KOPT-K1 (cell line): ENCODE results near the gene HOXC9.

Experiments
- H3K27ac ChIP-seq: fragments of 200-600 bp; sonication (generic); 2 replicates; pipeline ENCODE4 v1.5.1; 2016; ENCODE audit warnings: antibody characterized with exemption, mild to moderate bottlenecking, low read depth, low read length; ENCODE audit not compliant: poor library complexity, severe bottlenecking
- H3K36me3 ChIP-seq: fragments of 200-600 bp; sonication (generic); 2 replicates; pipeline ENCODE4 v1.5.1; 2017; ENCODE audit warnings: antibody characterized with exemption, mild to moderate bottlenecking, low read length, moderate library complexity; ENCODE audit not compliant: insufficient read depth
- H3K9me3 ChIP-seq: fragments of 200-600 bp; sonication (generic); 2 replicates; pipeline ENCODE4 v1.5.1; 2017; ENCODE audit warnings: antibody characterized with exemption, low read length, mild to moderate bottlenecking; ENCODE audit not compliant: insufficient read depth, poor library complexity, severe bottlenecking

HOXC9 gene

GRCh38 chr12:54008260-54008552 lies 8.2 kb downstream of the HOXC9 start:
- Histone ChIP-seq H3K36me3 (no peaks in the 10 kb centered on the region), H3K9me3 (no peaks in the 10 kb centered on the region), H3K27ac (no peak overlapping the region)

GRCh38 chr12:54009171-54010052 lies 9.5 kb downstream of the HOXC9 start:
- no peaks in the 10 kb centered on the region for H3K9me3 ChIP-seq
- no peak overlapping the region for H3K27ac ChIP-seq
- no peaks in the 10 kb centered on the region for H3K36me3 ChIP-seq

- Histone ChIP-seq H3K36me3 (no peaks in the 10 kb centered on the region), H3K27ac (no peak overlapping the region), H3K9me3 (no peaks in the 10 kb centered on the region)
Observed at GRCh38 chr12:54010053-54010971, 10.4 kb downstream of the HOXC9 start.

- no peaks in the 10 kb centered on the region for H3K9me3 ChIP-seq
- no peak overlapping the region for H3K27ac ChIP-seq
- H3K36me3 ChIP-seq = no peaks in the 10 kb centered on the region
Observed at GRCh38 chr12:54010972-54011664, 11.2 kb downstream of the HOXC9 start.

GRCh38 chr12:54011665-54012532 lies 11.9 kb downstream of the HOXC9 start:
- H3K36me3 ChIP-seq = no peaks in the 10 kb centered on the region
- no peak overlapping the region for H3K27ac ChIP-seq
- H3K9me3 ChIP-seq = no peaks in the 10 kb centered on the region

GRCh38 chr12:54012631-54013409 lies 12.9 kb downstream of the HOXC9 start:
- no peaks in the 10 kb centered on the region for H3K9me3 ChIP-seq
- H3K27ac ChIP-seq = no peak overlapping the region

GRCh38 chr12:54014377-54015017 lies 14.5 kb downstream of the HOXC9 start:
- H3K27ac ChIP-seq = no peak overlapping the region

More at GRCh38 chr12:54012631-54013409, 12.9 kb downstream of the HOXC9 start:
- no peaks in the 10 kb centered on the region for H3K36me3 ChIP-seq

GRCh38 chr12:54015018-54015931 lies 15.3 kb downstream of the HOXC9 start:
- H3K36me3 ChIP-seq = no peaks in the 10 kb centered on the region
- no peak overlapping the region for H3K27ac ChIP-seq
- H3K9me3 ChIP-seq = no peaks in the 10 kb centered on the region

More at GRCh38 chr12:54014377-54015017, 14.5 kb downstream of the HOXC9 start:
- Histone ChIP-seq H3K9me3 (no peaks in the 10 kb centered on the region), H3K36me3 (no peaks in the 10 kb centered on the region)

- Histone ChIP-seq H3K36me3 (no peaks in the 10 kb centered on the region), H3K27ac (no peak overlapping the region), H3K9me3 (no peaks in the 10 kb centered on the region)
Observed at GRCh38 chr12:54016051-54016450, 16.1 kb downstream of the HOXC9 start.

- H3K9me3 ChIP-seq = no peaks in the 10 kb centered on the region
- no peaks in the 10 kb centered on the region for H3K36me3 ChIP-seq
- no peak overlapping the region for H3K27ac ChIP-seq
Observed at GRCh38 chr12:54016478-54016964, 16.6 kb downstream of the HOXC9 start.

- Histone ChIP-seq H3K36me3 (no peaks in the 10 kb centered on the region), H3K9me3 (no peaks in the 10 kb centered on the region), H3K27ac (peak overlapping the region; percentile 63)
Observed at GRCh38 chr12:54017027-54017788, 17.2 kb downstream of the HOXC9 start.
